GM12878 (cell line): Measurements from ENCODE around the gene DYNLT2B. TPM values are rescaled to one million over a fixed set of nuclear protein-coding genes. Genes with fewer than 3 reads are reported as not detected.

Experiments
- ATAC-seq: fragments of 200-7000 bp; cut with Tn5 transposase; 3 replicates; pipeline ENCODE4 v1.9.1; 2020; ENCODE audit warnings: mild to moderate bottlenecking, moderate library complexity
- BruUV-seq: library from RNA; stranded (reverse); fragments of 400-500 nt; replicated peaks from 2 replicates; lab custom pipeline; 2021; lab: Mats Ljungman, UMichigan
- CTCF ChIA-PET: fragments of 300-600 bp; sonication (Branson Sonifier 250); formaldehyde crosslinking; extraction: SDS; loops from one replicate; lab custom pipeline; 2021; ENCODE audit warnings: inconsistent platforms; lab: Yijun Ruan, JAX
- POLR2A ChIA-PET: fragments of 350-600 bp; formaldehyde crosslinking; extraction: SDS; loops from one replicate; lab custom pipeline; 2021; ENCODE audit warnings: inconsistent platforms; lab: Charles Lee
- RAD21 ChIA-PET: fragments of 300-600 bp; sonication (Branson Sonifier 250); formaldehyde crosslinking; loops from one replicate; lab custom pipeline; 2023; ENCODE audit warnings: antibody characterized with exemption; ENCODE audit not compliant: unreplicated experiment; lab: Charles Lee
- SMC1A ChIA-PET: fragments of 300-600 bp; sonication (Branson Sonifier 250); formaldehyde crosslinking; loops from one replicate; lab custom pipeline; 2023; ENCODE audit not compliant: unreplicated experiment, uncharacterized antibody; lab: Charles Lee
- DNase-seq: peaks from one replicate; pipeline ENCODE4 v3.0.0-alpha.2; 2011; ENCODE audit warnings: low read depth, low spot score
- FAIRE-seq: peaks from 3 replicates; lab custom pipeline; 2011; peaks lifted over from hg19 to GRCh38; lab: Jason Lieb, UNC
- H2AFZ ChIP-seq: 2 replicates; pipeline ENCODE4 v1.6.0; 2011; ENCODE audit warnings: low read depth, low read length, control low read depth; ENCODE audit not compliant: control insufficient read depth
- H3K27ac ChIP-seq: 2 replicates; pipeline ENCODE4 v1.5.1; 2011; ENCODE audit warnings: control low read depth; ENCODE audit not compliant: control insufficient read depth, insufficient read depth
- H3K27me3 ChIP-seq, 2 experiments: replicated peaks in 1 of 2; 2 replicates each; pipeline versions ENCODE4 v1.6.0 to v1.6.1; 2011; ENCODE audit warnings: low read length in 1 of 2; ENCODE audit not compliant: control insufficient read depth in 2 of 2, insufficient read depth in 2 of 2
- H3K36me3 ChIP-seq, 2 experiments: 2 replicates each; pipeline ENCODE4 v1.5.1; 2011; ENCODE audit warnings: low read length in 1 of 2; ENCODE audit not compliant: control insufficient read depth in 2 of 2, insufficient read depth in 2 of 2
- H3K4me1 ChIP-seq: 2 replicates; pipeline ENCODE4 v1.6.1; 2011; ENCODE audit warnings: mild to moderate bottlenecking, low read length, moderate library complexity, mixed read lengths; ENCODE audit not compliant: control insufficient read depth, insufficient read depth
- H3K4me2 ChIP-seq: 2 replicates; pipeline ENCODE4 v1.6.0; 2011; ENCODE audit warnings: control low read depth; ENCODE audit not compliant: control insufficient read depth, insufficient read depth
- H3K4me3 ChIP-seq: fragments of 200-600 bp; sonication (generic); 2 replicates; pipeline ENCODE4 v1.5.1; 2016
- H3K79me2 ChIP-seq: 2 replicates; pipeline ENCODE4 v1.6.0; 2011; ENCODE audit warnings: low read length; ENCODE audit not compliant: control insufficient read depth, insufficient read depth
- H3K9ac ChIP-seq: 2 replicates; pipeline ENCODE4 v1.8.0; 2011; ENCODE audit warnings: low read length, control low read depth, mixed read lengths; ENCODE audit not compliant: control insufficient read depth, insufficient read depth
- H3K9me3 ChIP-seq: replicated peaks from 3 replicates; pipeline ENCODE4 v1.5.1; 2011; ENCODE audit warnings: mild to moderate bottlenecking, low read length; ENCODE audit not compliant: control insufficient read depth, insufficient read depth
- H4K20me1 ChIP-seq: 2 replicates; pipeline ENCODE4 v1.6.0; 2011; ENCODE audit not compliant: control insufficient read depth, insufficient read depth
- ATF7 ChIP-seq: fragments of 450-650 bp; IDR thresholded peaks from 2 replicates; pipeline ENCODE4 v1.6.1; 2016; ENCODE audit warnings: low read depth, mild to moderate bottlenecking
- CREM ChIP-seq: IDR thresholded peaks from 2 replicates; pipeline ENCODE4 v1.6.1; 2014; ENCODE audit warnings: antibody characterized with exemption, low read depth
- DPF2 ChIP-seq: fragments of 450-650 bp; IDR thresholded peaks from 2 replicates; pipeline ENCODE4 v1.6.1; 2017; ENCODE audit warnings: mild to moderate bottlenecking
- FOXK2 ChIP-seq: fragments of 450-650 bp; IDR thresholded peaks from 2 replicates; pipeline ENCODE4 v1.6.1; 2017; ENCODE audit warnings: mild to moderate bottlenecking, moderate library complexity
- HSF1 ChIP-seq: fragments of 150-350 bp; IDR thresholded peaks from 2 replicates; pipeline ENCODE4 v1.6.1; 2014; ENCODE audit warnings: mild to moderate bottlenecking, low read depth, low read length
- IRF4 ChIP-seq: IDR thresholded peaks from 2 replicates; pipeline ENCODE4 v1.6.1; 2011; ENCODE audit warnings: low read depth, low read length
- JUND ChIP-seq: IDR thresholded peaks from 2 replicates; pipeline ENCODE4 v1.6.1; 2012; ENCODE audit warnings: low read depth, mild to moderate bottlenecking, low read length, improper control_type of control experiment, moderate library complexity
- MEF2B ChIP-seq: fragments of 450-650 bp; IDR thresholded peaks from 2 replicates; pipeline ENCODE4 v1.6.1; 2018; ENCODE audit warnings: mild to moderate bottlenecking, moderate library complexity; ENCODE audit not compliant: partially characterized antibody, poor library complexity, severe bottlenecking
- NFIC ChIP-seq: IDR thresholded peaks from 2 replicates; pipeline ENCODE4 v1.6.1; 2012; ENCODE audit warnings: low read depth, mild to moderate bottlenecking, inconsistent platforms, low read length, moderate library complexity
- POLR2A ChIP-seq: IDR thresholded peaks from 2 replicates; pipeline ENCODE4 v1.6.1; 2011; ENCODE audit warnings: low read depth, mild to moderate bottlenecking, low read length
- POLR2AphosphoS5 ChIP-seq: IDR thresholded peaks from 2 replicates; pipeline ENCODE4 v1.6.1; 2011; ENCODE audit warnings: mild to moderate bottlenecking, low read length, inconsistent platforms
- RELB ChIP-seq: fragments of 450-650 bp; IDR thresholded peaks from 2 replicates; pipeline ENCODE4 v1.6.1; 2017; ENCODE audit warnings: low read depth, mild to moderate bottlenecking, moderate library complexity
- RUNX3 ChIP-seq: IDR thresholded peaks from 2 replicates; pipeline ENCODE4 v1.6.1; 2012; ENCODE audit warnings: low read length, inconsistent platforms
- ZNF384 ChIP-seq: IDR thresholded peaks from 2 replicates; pipeline ENCODE4 v1.6.1; 2012; ENCODE audit warnings: low read depth, mild to moderate bottlenecking, low read length, improper control_type of control experiment, borderline replicate concordance
- WGBS: methylation state at CpG from one replicate; pipeline ENCODE4 v1.1.6; 2016; ENCODE audit warnings: low lambda C conversion rate; ENCODE audit not compliant: insufficient replicate concordance, insufficient coverage; ENCODE audit errors: missing lambda C conversion rate; 5-methylcytosine and 5-hydroxymethylcytosine counted together
- in situ Hi-C: fragments of 300-500 bp; cut with MboI; formaldehyde crosslinking; loops from 9 replicates; pipeline ENCODE4 v1.14.3; 2018; ENCODE audit warnings: mixed read lengths
- intact Hi-C: fragments of 100-400 bp; cut with micrococcal nuclease; formaldehyde crosslinking; loops from one replicate; pipeline ENCODE4 v1.14.2; 2022; ENCODE audit not compliant: unreplicated experiment
- polyA plus RNA-seq, 11 experiments: library from polyadenylated mRNA; depleted of rRNA in 4 of 11; unstranded in 6 of 11; stranded (reverse) in 5 of 11; fragments of >200 nt; fragmentation: Nextera tagmentation in 4 of 11; fragmentation: Illumina TruSeq in 1 of 11; extraction: Ambion mirVana in 4 of 11; extraction: Trizol in 1 of 11; gene quantifications; 1 replicate in 1 of 11; 2 replicates in 10 of 11; pipeline versions ENCODE4 v1.2.1 to v1.2.3, GENCODE V29; 2011 to 2016; ENCODE audit warnings: inconsistent platforms in 2 of 11, missing spikeins in 2 of 11, low read depth in 1 of 11
- total RNA-seq, 4 experiments: library from RNA; depleted of rRNA in 3 of 4; stranded (reverse); fragments of >200 nt in 3 of 4; fragmentation: Illumina TruSeq in 1 of 4; extraction: Trizol in 1 of 4; gene quantifications; 2 replicates each; pipeline versions ENCODE4 v1.2.1 to v1.2.3, GENCODE V29; 2013 to 2021

Gene DYNLT2B
- total and polyA plus RNA-seq, 10 of the 15 experiments (the other 5 are each of a cell fraction or from before 2014, with no cell fraction given), result 8.6 to 89.7 (median 21.9) TPM

GRCh38 chr3:196275126-196275525, 42.9 kb downstream of the DYNLT2B start:
- in situ Hi-C loops (no loop called here), intact Hi-C loops (loop anchor here (5.0 kb wide), 1 partner anchor 42 kb away; the partner anchor contains the start of gene DYNLT2B)
- ChIA-PET RAD21 (interaction anchor here (1.3 kb wide), 1 partner anchor 43 kb away, joined by 3 read pairs; the partner anchor contains the start of gene DYNLT2B), SMC1A (interaction anchor here (1.0 to 2.0 kb wide), 4 partner anchors 9 to 43 kb away, joined by 3 to 4 read pairs (median 4); partner anchors contain the start of gene DYNLT2B), CTCF (interaction anchor here (1.6 kb wide), 1 partner anchor 167 kb away, joined by 3 read pairs; no protein-coding TSS in a partner anchor), POLR2A (interaction anchor here (0.8 to 1.2 kb wide), 2 partner anchors 16 to 24 kb away, joined by 3 to 5 read pairs; no protein-coding TSS in a partner anchor)
- no peak overlapping the region for H2AFZ ChIP-seq
- peak overlapping the region; percentile 13; the same call in 1 of the 2 replicates for H3K4me3 ChIP-seq
- BruUV-seq, result no TSS peak
- TF ChIP-seq RUNX3 (peak; percentile 45; the same call in 1 of the 2 replicates), FOXK2 (no peak)
- peak overlapping the region; percentile 65 for H3K4me2 ChIP-seq
- H3K9ac ChIP-seq, result no peak overlapping the region
- peak overlapping the region; percentile 63 for H3K27ac ChIP-seq
- ATAC-seq (peak; percentile 9), FAIRE-seq (no peak), DNase-seq (no peak)
- no peaks in the 10 kb centered on the region for H3K27me3 ChIP-seq
- peaks cover 0 to 8% of the 10 kb centered on the region in 2 experiments; a peak in 3 of 4 replicates for H3K36me3 ChIP-seq
- H3K9me3 ChIP-seq, result no peaks in the 10 kb centered on the region; the same call in 2 of the 3 replicates
- H3K4me1 ChIP-seq, result peaks cover 44% of the 10 kb centered on the region
- no peaks in the 10 kb centered on the region for H4K20me1 ChIP-seq
- H3K79me2 ChIP-seq, result peaks cover 60% of the 10 kb centered on the region
- WGBS, result 70% methylated on average over 5 of the region's 5 CpGs

- ChIA-PET SMC1A (interaction anchor here (1.0 to 2.0 kb wide), 4 partner anchors 10 to 43 kb away, joined by 3 to 5 read pairs (median 4); partner anchors contain the start of gene DYNLT2B), POLR2A (interaction anchor here (0.6 to 1.2 kb wide), 3 partner anchors 16 to 136 kb away, joined by 3 to 5 read pairs (median 3); no protein-coding TSS in a partner anchor), RAD21 (interaction anchor here (1.3 kb wide), 1 partner anchor 43 kb away, joined by 3 read pairs; the partner anchor contains the start of gene DYNLT2B), CTCF (no interaction called here)
- no peaks in the 10 kb centered on the region for H3K27me3 ChIP-seq
- H3K36me3 ChIP-seq, result peaks cover 0 to 8% of the 10 kb centered on the region in 2 experiments; a peak in 3 of 4 replicates
- FAIRE-seq, result peak; percentile 84
- no TSS peak for BruUV-seq
- H2AFZ ChIP-seq, result no peak overlapping the region
- no peaks in the 10 kb centered on the region; the same call in 2 of the 3 replicates for H3K9me3 ChIP-seq
- DNase-seq, result peak; percentile 84
- peak; percentile 95 for ATAC-seq
- WGBS, result 1% methylated on average over 5 of the region's 5 CpGs
- H3K4me2 ChIP-seq, result peak overlapping the region; percentile 65
- peak overlapping the region; percentile 21; the same call in 1 of the 2 replicates for H3K9ac ChIP-seq
- peak overlapping the region; percentile 63 for H3K27ac ChIP-seq
- H3K4me3 ChIP-seq, result peak overlapping the region; percentile 37
- intact Hi-C loops, result no loop called here
- peaks cover 58% of the 10 kb centered on the region for H3K79me2 ChIP-seq
- in situ Hi-C loops, result no loop called here
- H3K4me1 ChIP-seq, result peaks cover 42% of the 10 kb centered on the region
- H4K20me1 ChIP-seq, result no peaks in the 10 kb centered on the region
- TF ChIP-seq JUND (no peak), ATF7 (peak; percentile 72; the same call in 1 of the 2 replicates), IRF4 (no peak), DPF2 (0 out of 2 replicates have a peak, but pooled peaks have one; percentile 10), MEF2B (no peak), POLR2AphosphoS5 (0 out of 2 replicates have a peak, but pooled peaks have one; percentile 43), NFIC (peak; percentile 40; the same call in 1 of the 2 replicates), RELB (peak; percentile 45; the same call in 1 of the 2 replicates), POLR2A (peak; percentile 63), HSF1 (peak; percentile 76), ZNF384 (peak; percentile 71), CREM (peak; percentile 69; the same call in 1 of the 2 replicates)
Observed at GRCh38 chr3:196274585-196274984, 43.5 kb downstream of the DYNLT2B start.
